Measurements from ENCODE around the gene PHACTR3.

DNA sequence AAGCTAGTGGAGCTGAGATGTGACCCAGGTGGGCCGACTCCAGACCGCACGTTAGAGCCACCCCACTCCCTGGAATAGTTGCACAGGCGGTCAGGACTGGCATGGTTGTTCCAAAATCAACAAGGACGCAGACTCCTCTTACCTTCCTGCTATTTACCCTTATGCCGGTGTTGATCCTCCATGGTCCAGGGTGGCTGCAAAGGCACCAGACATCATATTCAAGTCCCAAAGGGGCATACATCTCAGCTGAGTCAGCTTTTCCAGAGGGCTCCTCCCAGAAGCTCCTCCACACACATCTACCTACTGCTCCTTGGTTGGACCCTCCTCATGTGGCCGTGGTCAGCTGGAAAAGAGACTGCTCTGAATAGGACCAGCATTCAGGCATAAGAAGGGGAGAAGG, 216.9 kb downstream of the PHACTR3 start:
- no peak for TF ChIP-seq EZH2 (IDR thresholded peaks at IDR 0.05; ENCODE audit: borderline replicate concordance, low read length)
- TF ChIP-seq, protein P1, sequence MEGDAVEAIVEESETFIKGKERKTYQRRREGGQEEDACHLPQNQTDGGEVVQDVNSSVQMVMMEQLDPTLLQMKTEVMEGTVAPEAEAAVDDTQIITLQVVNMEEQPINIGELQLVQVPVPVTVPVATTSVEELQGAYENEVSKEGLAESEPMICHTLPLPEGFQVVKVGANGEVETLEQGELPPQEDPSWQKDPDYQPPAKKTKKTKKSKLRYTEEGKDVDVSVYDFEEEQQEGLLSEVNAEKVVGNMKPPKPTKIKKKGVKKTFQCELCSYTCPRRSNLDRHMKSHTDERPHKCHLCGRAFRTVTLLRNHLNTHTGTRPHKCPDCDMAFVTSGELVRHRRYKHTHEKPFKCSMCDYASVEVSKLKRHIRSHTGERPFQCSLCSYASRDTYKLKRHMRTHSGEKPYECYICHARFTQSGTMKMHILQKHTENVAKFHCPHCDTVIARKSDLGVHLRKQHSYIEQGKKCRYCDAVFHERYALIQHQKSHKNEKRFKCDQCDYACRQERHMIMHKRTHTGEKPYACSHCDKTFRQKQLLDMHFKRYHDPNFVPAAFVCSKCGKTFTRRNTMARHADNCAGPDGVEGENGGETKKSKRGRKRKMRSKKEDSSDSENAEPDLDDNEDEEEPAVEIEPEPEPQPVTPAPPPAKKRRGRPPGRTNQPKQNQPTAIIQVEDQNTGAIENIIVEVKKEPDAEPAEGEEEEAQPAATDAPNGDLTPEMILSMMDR (IDR thresholded peaks at IDR 0.05; ENCODE audit: low read length): no peak

Measured in OCI-LY1 (cell line).